Measurements from ENCODE around the gene GALNT18.

The GALNT18 gene

GRCh38 chr11:11665407-11665806 is 43.6 kb upstream of the GALNT18 start:
- no peak for DNase-seq
- H3K27me3 ChIP-seq (replicated peaks in 2 of 5; ENCODE audit: control insufficient read depth in 4 of 5, insufficient read depth in 5 of 5, low read length in 4 of 5) = peaks cover 0 to 2% (median 0%) of the 10 kb centered on the region in 5 experiments
- H3K27ac ChIP-seq (ENCODE audit: insufficient read depth in 1 of 2, low read depth in 1 of 2, low read length in 2 of 2, poor library complexity in 1 of 2, severe bottlenecking in 2 of 2) = no peak overlapping the region
- ChIA-PET CTCF (no interaction called here), POLR2A (no interaction called here)
- H3K4me3 ChIP-seq (ENCODE audit: control insufficient read depth in 1 of 7, extremely low read depth in 1 of 7, insufficient read depth in 4 of 7, low read depth in 2 of 7, low read length in 6 of 7) = no peak overlapping the region
- H3K9me3 ChIP-seq (ENCODE audit: control extremely low read depth in 1 of 5, control insufficient read depth in 4 of 5, insufficient read depth in 2 of 5, low read depth in 1 of 5, low read length in 4 of 5) = peaks cover 0 to 3% (median 0%) of the 10 kb centered on the region in 5 experiments
- H3K36me3 ChIP-seq (ENCODE audit: control insufficient read depth in 4 of 4, insufficient read depth in 4 of 4, low read length in 3 of 4) = no peaks in the 10 kb centered on the region
- no CpG with 5 or more reads among the region's 1 CpG for WGBS (ENCODE audit: insufficient coverage)
- H3K4me1 ChIP-seq (ENCODE audit: control extremely low read depth in 1 of 4, control insufficient read depth in 4 of 4, insufficient read depth in 4 of 4, low read length in 3 of 4) = peaks cover 0 to 17% (median 12%) of the 10 kb centered on the region in 4 experiments

- DNase-seq = no peak
- Histone ChIP-seq H3K27me3 (replicated peaks in 2 of 5; ENCODE audit: control insufficient read depth in 4 of 5, insufficient read depth in 5 of 5, low read length in 4 of 5) (peaks cover 0 to 2% (median 0%) of the 10 kb centered on the region in 5 experiments), H3K9me3 (ENCODE audit: control extremely low read depth in 1 of 5, control insufficient read depth in 4 of 5, insufficient read depth in 2 of 5, low read depth in 1 of 5, low read length in 4 of 5) (peaks cover 0 to 3% (median 0%) of the 10 kb centered on the region in 5 experiments), H3K27ac (ENCODE audit: insufficient read depth in 1 of 2, low read depth in 1 of 2, low read length in 2 of 2, poor library complexity in 1 of 2, severe bottlenecking in 2 of 2) (no peak overlapping the region), H3K36me3 (ENCODE audit: control insufficient read depth in 4 of 4, insufficient read depth in 4 of 4, low read length in 3 of 4) (no peaks in the 10 kb centered on the region), H3K4me3 (ENCODE audit: control insufficient read depth in 1 of 7, extremely low read depth in 1 of 7, insufficient read depth in 4 of 7, low read depth in 2 of 7, low read length in 6 of 7) (no peak overlapping the region), H3K4me1 (ENCODE audit: control extremely low read depth in 1 of 4, control insufficient read depth in 4 of 4, insufficient read depth in 4 of 4, low read length in 3 of 4) (peaks cover 0 to 12% (median 9%) of the 10 kb centered on the region in 4 experiments)
- WGBS (ENCODE audit: insufficient coverage) = 91% methylated on average over 3 of the region's 4 CpGs
- POLR2A ChIA-PET = no interaction called here
- CTCF ChIA-PET = no interaction called here
Measured at GRCh38 chr11:11663907-11664306, 42.1 kb upstream of the GALNT18 start.

- DNase-seq = peak in 1 of 3 donors; percentile 13
- Histone ChIP-seq H3K9me3 (ENCODE audit: control extremely low read depth in 1 of 5, control insufficient read depth in 4 of 5, insufficient read depth in 2 of 5, low read depth in 1 of 5, low read length in 4 of 5) (peaks cover 0 to 3% (median 0%) of the 10 kb centered on the region in 5 experiments), H3K4me1 (ENCODE audit: control extremely low read depth in 1 of 4, control insufficient read depth in 4 of 4, insufficient read depth in 4 of 4, low read length in 3 of 4) (peaks cover 0 to 9% (median 5%) of the 10 kb centered on the region in 4 experiments), H3K36me3 (ENCODE audit: control insufficient read depth in 4 of 4, insufficient read depth in 4 of 4, low read length in 3 of 4) (no peaks in the 10 kb centered on the region), H3K27ac (ENCODE audit: insufficient read depth in 1 of 2, low read depth in 1 of 2, low read length in 2 of 2, poor library complexity in 1 of 2, severe bottlenecking in 2 of 2) (no peak overlapping the region), H3K4me3 (ENCODE audit: control insufficient read depth in 1 of 7, extremely low read depth in 1 of 7, insufficient read depth in 4 of 7, low read depth in 2 of 7, low read length in 6 of 7) (no peak overlapping the region), H3K27me3 (replicated peaks in 2 of 5; ENCODE audit: control insufficient read depth in 4 of 5, insufficient read depth in 5 of 5, low read length in 4 of 5) (peaks cover 0 to 2% (median 0%) of the 10 kb centered on the region in 5 experiments)
- ChIA-PET CTCF (no interaction called here), POLR2A (no interaction called here)
- 100% methylated on average over 1 of the region's 2 CpGs for WGBS (ENCODE audit: insufficient coverage)
Measured at GRCh38 chr11:11662578-11662977, 40.8 kb upstream of the GALNT18 start.

GRCh38 chr11:11661326-11662040 is 39.7 kb upstream of the GALNT18 start:
- Histone ChIP-seq H3K4me3 (ENCODE audit: control insufficient read depth in 1 of 7, extremely low read depth in 1 of 7, insufficient read depth in 4 of 7, low read depth in 2 of 7, low read length in 6 of 7) (no peak overlapping the region), H3K27me3 (replicated peaks in 2 of 5; ENCODE audit: control insufficient read depth in 4 of 5, insufficient read depth in 5 of 5, low read length in 4 of 5) (no peaks in the 10 kb centered on the region), H3K4me1 (ENCODE audit: control extremely low read depth in 1 of 4, control insufficient read depth in 4 of 4, insufficient read depth in 4 of 4, low read length in 3 of 4) (peaks cover 2 to 17% (median 10%) of the 10 kb centered on the region in 4 experiments), H3K9me3 (ENCODE audit: control extremely low read depth in 1 of 5, control insufficient read depth in 4 of 5, insufficient read depth in 2 of 5, low read depth in 1 of 5, low read length in 4 of 5) (no peaks in the 10 kb centered on the region), H3K27ac (ENCODE audit: insufficient read depth in 1 of 2, low read depth in 1 of 2, low read length in 2 of 2, poor library complexity in 1 of 2, severe bottlenecking in 2 of 2) (no peak overlapping the region), H3K36me3 (ENCODE audit: control insufficient read depth in 4 of 4, insufficient read depth in 4 of 4, low read length in 3 of 4) (no peaks in the 10 kb centered on the region)
- CTCF ChIA-PET = interaction anchor here (1.5 kb wide), 1 partner anchor 9 kb away, joined by 4 read pairs; no protein-coding TSS in a partner anchor
- WGBS (ENCODE audit: insufficient coverage) = 95% methylated on average over 9 of the region's 9 CpGs
- POLR2A ChIA-PET = no interaction called here
- no peak for DNase-seq

- Histone ChIP-seq H3K27me3 (replicated peaks in 2 of 5; ENCODE audit: control insufficient read depth in 4 of 5, insufficient read depth in 5 of 5, low read length in 4 of 5) (no peaks in the 10 kb centered on the region), H3K4me1 (ENCODE audit: control extremely low read depth in 1 of 4, control insufficient read depth in 4 of 4, insufficient read depth in 4 of 4, low read length in 3 of 4) (peaks cover 2 to 17% (median 10%) of the 10 kb centered on the region in 4 experiments), H3K4me3 (ENCODE audit: control insufficient read depth in 1 of 7, extremely low read depth in 1 of 7, insufficient read depth in 4 of 7, low read depth in 2 of 7, low read length in 6 of 7) (no peak overlapping the region), H3K27ac (ENCODE audit: insufficient read depth in 1 of 2, low read depth in 1 of 2, low read length in 2 of 2, poor library complexity in 1 of 2, severe bottlenecking in 2 of 2) (no peak overlapping the region), H3K36me3 (ENCODE audit: control insufficient read depth in 4 of 4, insufficient read depth in 4 of 4, low read length in 3 of 4) (no peaks in the 10 kb centered on the region), H3K9me3 (ENCODE audit: control extremely low read depth in 1 of 5, control insufficient read depth in 4 of 5, insufficient read depth in 2 of 5, low read depth in 1 of 5, low read length in 4 of 5) (no peaks in the 10 kb centered on the region)
- DNase-seq = no peak
- POLR2A ChIA-PET = no interaction called here
- WGBS (ENCODE audit: insufficient coverage) = 100% methylated on average over 3 of the region's 3 CpGs
- CTCF ChIA-PET = interaction anchor here (1.2 kb wide), 1 partner anchor 10 kb away, joined by 4 read pairs; no protein-coding TSS in a partner anchor
Measured at GRCh38 chr11:11660363-11660740, 38.5 kb upstream of the GALNT18 start.

GRCh38 chr11:11659567-11660362 is 38.0 kb upstream of the GALNT18 start:
- H3K4me3 ChIP-seq (ENCODE audit: control insufficient read depth in 1 of 7, extremely low read depth in 1 of 7, insufficient read depth in 4 of 7, low read depth in 2 of 7, low read length in 6 of 7) = no peak overlapping the region
- no peaks in the 10 kb centered on the region for H3K9me3 ChIP-seq (ENCODE audit: control extremely low read depth in 1 of 5, control insufficient read depth in 4 of 5, insufficient read depth in 2 of 5, low read depth in 1 of 5, low read length in 4 of 5)
- H3K4me1 ChIP-seq (ENCODE audit: control extremely low read depth in 1 of 4, control insufficient read depth in 4 of 4, insufficient read depth in 4 of 4, low read length in 3 of 4) = peaks cover 2 to 17% (median 10%) of the 10 kb centered on the region in 4 experiments
- no peak overlapping the region for H3K27ac ChIP-seq (ENCODE audit: insufficient read depth in 1 of 2, low read depth in 1 of 2, low read length in 2 of 2, poor library complexity in 1 of 2, severe bottlenecking in 2 of 2)
- H3K36me3 ChIP-seq (ENCODE audit: control insufficient read depth in 4 of 4, insufficient read depth in 4 of 4, low read length in 3 of 4) = no peaks in the 10 kb centered on the region
- ChIA-PET POLR2A (no interaction called here), CTCF (interaction anchor here (1.2 kb wide), 1 partner anchor 10 kb away, joined by 4 read pairs; no protein-coding TSS in a partner anchor)
- H3K27me3 ChIP-seq (replicated peaks in 2 of 5; ENCODE audit: control insufficient read depth in 4 of 5, insufficient read depth in 5 of 5, low read length in 4 of 5) = no peaks in the 10 kb centered on the region
- WGBS (ENCODE audit: insufficient coverage) = 100% methylated on average over 2 of the region's 3 CpGs
- DNase-seq = peak in 1 of 3 donors; percentile 3

Measured in common myeloid progenitor, CD34-positive (primary cell).